Measurements from ENCODE around the gene ZBTB7B. TPM values are rescaled to one million over a fixed set of nuclear protein-coding genes. Genes with fewer than 3 reads are reported as not detected.
A peak's percentile ranks its signal among the peaks of the same experiment; 100 is the strongest.

The ZBTB7B gene
- total and polyA plus RNA-seq, 7 experiments from 2014 or later: 3.0 to 139 (median 57.2) TPM

DNA sequence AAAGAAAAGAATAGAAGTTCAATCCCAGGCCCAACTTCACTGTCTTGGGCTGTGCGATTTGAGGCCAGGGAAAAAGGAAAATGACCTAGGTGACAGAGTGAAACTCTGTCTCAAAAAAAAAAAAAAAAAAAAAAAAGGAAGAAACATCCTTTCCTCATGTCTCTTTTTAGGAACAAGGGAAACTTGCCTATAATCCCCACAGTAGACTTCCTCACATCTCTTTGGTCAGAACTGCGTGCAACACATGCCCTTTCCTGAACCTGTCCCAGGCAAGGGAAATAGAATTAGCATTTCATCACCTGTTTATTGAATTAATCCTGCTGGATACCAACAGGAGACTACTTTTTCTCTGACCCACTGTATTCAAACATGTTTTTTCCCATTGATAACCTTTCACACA, 33.3 kb downstream of the ZBTB7B start:
- Mint-ChIP-seq H3K27ac (no peak overlapping the region), H3K4me3 (no peak overlapping the region), H3K27me3 (peaks cover 0 to 24% (median 0%) of the 10 kb centered on the region in 5 donors), H3K36me3 (no peaks in the 10 kb centered on the region), H3K4me1 (peaks cover 0 to 4% (median 0%) of the 10 kb centered on the region in 7 donors), H3K9me3 (no peaks in the 10 kb centered on the region)
- Histone ChIP-seq H3K4me3 (ENCODE audit: low read length) (no peak overlapping the region), H3K4me1 (ENCODE audit: control insufficient read depth in 2 of 2, insufficient read depth in 2 of 2, low read length in 2 of 2) (no peaks in the 10 kb centered on the region), H3K27me3 (ENCODE audit: control insufficient read depth in 2 of 2, insufficient read depth in 2 of 2, low read length in 2 of 2) (no peaks in the 10 kb centered on the region), H3K36me3 (ENCODE audit: control insufficient read depth in 2 of 3, insufficient read depth in 3 of 3, low read length in 3 of 3) (no peaks in the 10 kb centered on the region), H3K27ac (ENCODE audit: low read depth, low read length) (no peak overlapping the region), H3K9me3 (ENCODE audit: control insufficient read depth in 2 of 3, low read length in 3 of 3) (no peaks in the 10 kb centered on the region)
- intact Hi-C loops (cut with micrococcal nuclease): no loop called here
- POLR2A ChIA-PET: no interaction called here
- ATAC-seq (no peak), DNase-seq (no peak)
- CTCF ChIA-PET: interaction anchor here (1.1 kb wide), 1 partner anchor 9 kb away, joined by 4 read pairs; no protein-coding TSS in a partner anchor

DNA sequence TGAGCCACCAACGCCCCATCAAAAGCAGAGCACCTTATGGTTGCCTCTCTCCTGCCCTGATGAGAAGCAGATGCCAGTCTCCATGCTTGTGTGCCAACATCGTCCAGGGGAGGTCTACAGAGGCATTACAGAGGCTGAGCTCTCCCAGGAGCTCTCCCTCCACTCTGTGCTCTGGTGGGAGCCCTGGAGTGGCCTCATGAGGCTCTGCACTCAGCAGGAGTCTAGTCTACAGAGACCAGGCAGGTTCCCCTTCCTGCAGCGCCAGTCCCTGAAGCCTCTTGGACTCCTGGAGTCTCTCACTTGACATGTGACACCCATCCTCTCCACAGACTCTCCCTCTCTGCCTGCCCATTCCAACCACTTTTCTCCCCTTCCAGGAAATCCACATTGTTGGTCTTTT, 34.4 kb downstream of the ZBTB7B start:
- ChIA-PET CTCF (interaction anchor here (1.2 kb wide), 1 partner anchor 54 kb away, joined by 4 read pairs; no protein-coding TSS in a partner anchor), POLR2A (no interaction called here)
- H3K27ac Mint-ChIP-seq: no peak overlapping the region
- H3K36me3 ChIP-seq (ENCODE audit: control insufficient read depth in 2 of 3, insufficient read depth in 3 of 3, low read length in 3 of 3): no peaks in the 10 kb centered on the region
- no peak overlapping the region for H3K27ac ChIP-seq (ENCODE audit: low read depth, low read length)
- no peaks in the 10 kb centered on the region for H3K9me3 Mint-ChIP-seq
- H3K27me3 Mint-ChIP-seq: peaks cover 0 to 25% (median 0%) of the 10 kb centered on the region in 5 donors
- no peak for ATAC-seq
- H3K27me3 ChIP-seq (ENCODE audit: control insufficient read depth in 2 of 2, insufficient read depth in 2 of 2, low read length in 2 of 2): no peaks in the 10 kb centered on the region
- no peak for DNase-seq
- H3K4me3 Mint-ChIP-seq: no peak overlapping the region
- H3K4me1 ChIP-seq (ENCODE audit: control insufficient read depth in 2 of 2, insufficient read depth in 2 of 2, low read length in 2 of 2): no peaks in the 10 kb centered on the region
- no peaks in the 10 kb centered on the region for H3K36me3 Mint-ChIP-seq
- H3K4me3 ChIP-seq (ENCODE audit: low read length): no peak overlapping the region
- intact Hi-C loops (cut with micrococcal nuclease): no loop called here
- H3K9me3 ChIP-seq (ENCODE audit: control insufficient read depth in 2 of 3, low read length in 3 of 3): no peaks in the 10 kb centered on the region
- peaks cover 0 to 4% (median 0%) of the 10 kb centered on the region in 7 donors for H3K4me1 Mint-ChIP-seq

DNA sequence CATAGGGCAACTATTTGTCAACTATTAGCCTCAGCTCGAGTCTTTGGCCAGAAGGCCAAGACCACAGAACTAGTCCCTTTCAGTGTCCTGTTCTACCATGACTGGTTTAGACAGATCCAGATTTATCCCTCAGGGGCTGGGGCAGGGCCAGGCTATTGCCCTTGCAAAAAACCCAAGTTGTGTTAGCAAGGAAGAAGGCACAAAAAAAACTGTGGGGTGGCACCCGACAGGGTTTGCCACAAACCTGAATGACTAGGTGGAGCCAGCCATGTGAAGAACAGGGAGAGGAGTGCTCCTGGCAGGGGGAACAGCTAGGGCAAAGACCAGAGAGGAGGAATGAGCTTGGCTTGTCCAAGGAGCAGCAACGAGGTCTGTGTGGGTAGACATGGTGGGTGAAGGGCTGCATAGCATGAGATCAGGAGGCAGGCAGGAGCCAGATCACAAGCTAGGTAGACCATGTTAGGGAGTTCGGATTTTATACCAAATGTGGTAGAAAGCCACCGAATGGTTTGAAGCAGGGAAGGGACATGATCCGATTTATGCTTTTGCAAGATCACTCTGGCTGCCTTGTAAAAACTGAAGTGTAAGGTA, 35.3 kb downstream of the ZBTB7B start:
- ChIA-PET POLR2A (no interaction called here), CTCF (interaction anchor here (1.0 kb wide), 1 partner anchor 41 kb away, joined by 3 read pairs; no protein-coding TSS in a partner anchor)
- no peak for DNase-seq
- Histone ChIP-seq H3K36me3 (ENCODE audit: control insufficient read depth in 2 of 3, insufficient read depth in 3 of 3, low read length in 3 of 3) (no peaks in the 10 kb centered on the region), H3K4me1 (ENCODE audit: control insufficient read depth in 2 of 2, insufficient read depth in 2 of 2, low read length in 2 of 2) (no peaks in the 10 kb centered on the region), H3K27me3 (ENCODE audit: control insufficient read depth in 2 of 2, insufficient read depth in 2 of 2, low read length in 2 of 2) (no peaks in the 10 kb centered on the region), H3K9me3 (ENCODE audit: control insufficient read depth in 2 of 3, low read length in 3 of 3) (no peaks in the 10 kb centered on the region), H3K27ac (ENCODE audit: low read depth, low read length) (no peak overlapping the region), H3K4me3 (ENCODE audit: low read length) (no peak overlapping the region)
- intact Hi-C loops (cut with micrococcal nuclease): no loop called here
- peak overlapping the region in 1 of 9 donors; percentile 59 for H3K27ac Mint-ChIP-seq
- peaks cover 0 to 4% (median 0%) of the 10 kb centered on the region in 7 donors for H3K4me1 Mint-ChIP-seq
- peaks cover 0 to 25% (median 0%) of the 10 kb centered on the region in 5 donors for H3K27me3 Mint-ChIP-seq
- H3K9me3 Mint-ChIP-seq: no peaks in the 10 kb centered on the region
- no peak overlapping the region for H3K4me3 Mint-ChIP-seq
- H3K36me3 Mint-ChIP-seq: no peaks in the 10 kb centered on the region
- ATAC-seq: no peak

DNA sequence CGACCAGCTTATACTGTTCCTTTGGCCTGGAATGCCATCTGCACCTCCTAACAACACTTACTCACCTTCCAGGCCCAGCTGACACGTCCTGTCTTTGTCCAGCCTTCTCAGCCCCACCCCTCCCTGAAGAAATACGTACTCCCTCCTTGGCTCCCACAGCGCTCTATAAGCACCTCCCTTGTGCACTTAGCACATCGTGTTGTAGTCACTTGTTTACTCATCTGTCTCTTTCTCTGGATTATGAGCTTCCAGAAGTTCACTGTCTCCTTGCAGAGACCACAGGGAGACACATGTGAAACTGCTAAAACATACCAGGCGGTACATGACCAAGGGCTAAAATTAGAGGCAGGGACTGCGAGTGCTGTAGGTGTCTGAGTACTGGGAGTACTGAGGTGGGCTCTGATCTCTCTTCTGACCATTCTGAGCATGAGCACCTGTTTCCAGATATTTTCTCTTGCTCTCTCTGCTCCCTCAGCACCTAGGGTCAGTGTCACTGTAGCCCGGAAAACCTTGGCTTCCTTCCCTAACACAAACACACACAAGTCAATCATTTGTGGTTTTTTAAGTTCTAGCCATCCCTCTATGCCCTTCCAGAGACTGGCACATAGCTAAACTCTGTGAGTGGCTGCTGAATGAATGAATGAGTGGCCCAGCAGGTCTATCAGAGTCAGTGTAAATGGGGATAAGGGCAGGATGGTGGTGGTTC, 36.2 kb downstream of the ZBTB7B start:
- Histone ChIP-seq H3K4me3 (ENCODE audit: low read length) (no peak overlapping the region), H3K4me1 (ENCODE audit: control insufficient read depth in 2 of 2, insufficient read depth in 2 of 2, low read length in 2 of 2) (no peaks in the 10 kb centered on the region), H3K27ac (ENCODE audit: low read depth, low read length) (no peak overlapping the region), H3K27me3 (ENCODE audit: control insufficient read depth in 2 of 2, insufficient read depth in 2 of 2, low read length in 2 of 2) (no peaks in the 10 kb centered on the region), H3K36me3 (ENCODE audit: control insufficient read depth in 2 of 3, insufficient read depth in 3 of 3, low read length in 3 of 3) (no peaks in the 10 kb centered on the region), H3K9me3 (ENCODE audit: control insufficient read depth in 2 of 3, low read length in 3 of 3) (no peaks in the 10 kb centered on the region)
- Mint-ChIP-seq H3K27me3 (peaks cover 0 to 25% (median 0%) of the 10 kb centered on the region in 5 donors), H3K4me1 (peaks cover 0 to 4% (median 0%) of the 10 kb centered on the region in 7 donors), H3K4me3 (no peak overlapping the region), H3K27ac (no peak overlapping the region), H3K36me3 (no peaks in the 10 kb centered on the region), H3K9me3 (no peaks in the 10 kb centered on the region)
- ChIA-PET POLR2A (no interaction called here), CTCF (interaction anchor here (0.6 to 1.9 kb wide), 5 partner anchors 13 to 47 kb away, joined by 3 to 5 read pairs (median 5); no protein-coding TSS in a partner anchor)
- DNase-seq (no peak), ATAC-seq (no peak)
- intact Hi-C loops (cut with micrococcal nuclease): no loop called here

DNA sequence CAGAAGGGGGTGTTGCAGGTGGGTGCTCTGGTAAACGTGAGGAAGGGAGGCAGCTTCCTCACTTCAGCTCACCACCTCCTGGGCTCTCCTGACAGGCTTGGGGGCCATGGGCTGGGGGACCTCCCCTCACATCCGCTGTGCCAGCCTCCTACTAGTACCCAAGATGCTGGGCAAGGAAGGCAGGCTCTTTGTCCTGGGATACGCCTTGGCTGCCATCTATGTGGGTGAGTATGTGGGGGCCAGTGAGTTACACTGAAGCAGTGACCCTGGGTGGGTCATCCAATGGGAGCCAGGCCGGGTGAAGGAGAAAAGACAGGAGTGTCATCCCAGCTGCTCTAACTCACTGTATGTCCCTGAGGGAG, 36.7 kb downstream of the ZBTB7B start:
- Histone ChIP-seq H3K4me3 (ENCODE audit: low read length) (no peak overlapping the region), H3K27me3 (ENCODE audit: control insufficient read depth in 2 of 2, insufficient read depth in 2 of 2, low read length in 2 of 2) (no peaks in the 10 kb centered on the region), H3K36me3 (ENCODE audit: control insufficient read depth in 2 of 3, insufficient read depth in 3 of 3, low read length in 3 of 3) (no peaks in the 10 kb centered on the region), H3K9me3 (ENCODE audit: control insufficient read depth in 2 of 3, low read length in 3 of 3) (no peaks in the 10 kb centered on the region), H3K4me1 (ENCODE audit: control insufficient read depth in 2 of 2, insufficient read depth in 2 of 2, low read length in 2 of 2) (no peaks in the 10 kb centered on the region), H3K27ac (ENCODE audit: low read depth, low read length) (no peak overlapping the region)
- no peak overlapping the region for H3K27ac Mint-ChIP-seq
- ChIA-PET CTCF (interaction anchor here (0.6 to 1.9 kb wide), 4 partner anchors 14 to 46 kb away, joined by 3 to 5 read pairs (median 5); no protein-coding TSS in a partner anchor), POLR2A (no interaction called here)
- H3K27me3 Mint-ChIP-seq: peaks cover 0 to 22% (median 0%) of the 10 kb centered on the region in 5 donors
- intact Hi-C loops (cut with micrococcal nuclease): no loop called here
- DNase-seq (no peak), ATAC-seq (no peak)
- H3K36me3 Mint-ChIP-seq: no peaks in the 10 kb centered on the region
- no peaks in the 10 kb centered on the region for H3K9me3 Mint-ChIP-seq
- H3K4me1 Mint-ChIP-seq: peaks cover 0 to 4% (median 0%) of the 10 kb centered on the region in 7 donors
- no peak overlapping the region for H3K4me3 Mint-ChIP-seq

DNA sequence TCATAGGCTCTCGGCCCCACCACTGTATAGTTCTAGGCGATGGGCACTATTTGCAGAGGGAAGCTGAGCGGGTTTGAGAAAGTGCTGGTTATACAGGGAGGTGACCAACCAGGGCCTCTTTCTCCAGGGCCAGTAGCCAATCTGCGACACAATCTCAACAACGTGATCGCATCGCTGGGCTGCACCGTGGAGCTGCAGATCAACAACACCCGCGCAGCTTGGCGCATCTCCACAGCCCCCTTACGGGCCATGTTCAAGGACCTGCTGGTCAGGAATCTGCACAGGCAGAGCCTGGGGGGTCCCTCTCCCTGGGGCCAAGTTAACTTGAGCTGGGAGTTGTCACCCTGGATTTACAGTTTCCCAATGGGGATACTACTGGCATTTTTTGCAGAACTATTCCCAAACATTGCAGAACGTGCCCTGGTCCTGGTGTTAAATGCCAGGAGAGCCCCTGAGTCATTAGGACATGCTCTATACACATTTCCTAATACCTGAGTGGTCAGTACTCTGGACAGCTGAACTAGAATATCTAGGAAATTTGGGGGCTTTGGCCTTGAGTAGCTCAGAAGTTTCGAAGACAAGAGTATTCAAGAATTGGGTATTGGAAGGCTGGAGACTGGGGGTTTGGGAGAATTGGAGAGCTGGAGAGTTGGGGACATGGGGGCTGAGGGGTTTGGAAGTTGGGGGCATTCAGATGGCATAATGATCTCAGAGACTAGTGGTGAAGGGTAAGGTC, 37.9 kb downstream of the ZBTB7B start:
- Mint-ChIP-seq H3K9me3 (no peaks in the 10 kb centered on the region), H3K4me3 (no peak overlapping the region), H3K4me1 (peaks cover 4 to 16% (median 8%) of the 10 kb centered on the region in 7 donors), H3K36me3 (no peaks in the 10 kb centered on the region), H3K27ac (no peak overlapping the region), H3K27me3 (peaks cover 0 to 13% (median 0%) of the 10 kb centered on the region in 5 donors)
- Histone ChIP-seq H3K27ac (ENCODE audit: low read depth, low read length) (no peak overlapping the region), H3K27me3 (ENCODE audit: control insufficient read depth in 2 of 2, insufficient read depth in 2 of 2, low read length in 2 of 2) (no peaks in the 10 kb centered on the region), H3K9me3 (ENCODE audit: control insufficient read depth in 2 of 3, low read length in 3 of 3) (no peaks in the 10 kb centered on the region), H3K4me1 (ENCODE audit: control insufficient read depth in 2 of 2, insufficient read depth in 2 of 2, low read length in 2 of 2) (no peaks in the 10 kb centered on the region), H3K4me3 (ENCODE audit: low read length) (no peak overlapping the region), H3K36me3 (ENCODE audit: control insufficient read depth in 2 of 3, insufficient read depth in 3 of 3, low read length in 3 of 3) (no peaks in the 10 kb centered on the region)
- CTCF ChIA-PET: interaction anchor here (0.7 to 8.5 kb wide), 4 partner anchors 13 to 104 kb away, joined by 3 to 138 read pairs (median 4); partner anchors contain the start of gene PMVK
- DNase-seq (no peak), ATAC-seq (no peak)
- POLR2A ChIA-PET: interaction anchor here (0.7 to 1.0 kb wide), 2 partner anchors 30 to 135 kb away, joined by 3 to 4 read pairs; no protein-coding TSS in a partner anchor
- intact Hi-C loops (cut with micrococcal nuclease): no loop called here

All from naive thymus-derived CD4-positive, alpha-beta T cell (primary cell).